ENCODE results near the gene UACA. TPM values are rescaled to one million over a fixed set of nuclear protein-coding genes. Genes with fewer than 3 reads are reported as not detected.

The UACA gene
- total RNA-seq, 2 experiments from 2014 or later, result 2.4 to 2.8 TPM

DNA sequence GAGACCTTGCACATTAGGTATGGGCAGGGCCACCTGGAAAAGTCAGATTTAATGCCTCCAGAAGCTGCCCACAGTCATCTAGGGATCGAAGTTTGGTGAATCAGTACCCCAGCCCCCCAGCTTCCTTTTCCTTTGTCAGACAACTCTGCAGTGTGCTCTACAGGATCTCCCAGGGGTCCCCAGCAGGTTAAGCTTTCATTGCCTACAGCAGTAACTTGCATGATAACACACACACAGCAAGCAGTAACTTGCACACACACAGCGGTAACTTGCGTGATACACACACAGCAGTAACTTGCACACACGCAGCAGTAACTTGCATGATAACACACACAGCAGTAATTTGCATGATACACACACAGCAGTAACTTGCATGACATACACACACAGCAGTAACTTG, 131.3 kb downstream of the UACA start:
- ChIA-PET POLR2A (interaction anchor here (0.8 kb wide), 1 partner anchor 886 kb away, joined by 3 read pairs; no protein-coding TSS in a partner anchor), CTCF (interaction anchor here (1.0 kb wide), 1 partner anchor 90 kb away, joined by 3 read pairs; no protein-coding TSS in a partner anchor)
- intact Hi-C loops (cut with micrococcal nuclease), result no loop called here
- no peaks in the 10 kb centered on the region for H3K9me3 Mint-ChIP-seq
- DNase-seq (no peak), ATAC-seq (no peak)
- peaks cover 4% of the 10 kb centered on the region for H3K4me1 Mint-ChIP-seq (ENCODE audit: low read depth)
- H3K27ac Mint-ChIP-seq, result no peak overlapping the region
- no peaks in the 10 kb centered on the region for H3K36me3 Mint-ChIP-seq (ENCODE audit: low read depth)
- TF ChIP-seq, protein P1, sequence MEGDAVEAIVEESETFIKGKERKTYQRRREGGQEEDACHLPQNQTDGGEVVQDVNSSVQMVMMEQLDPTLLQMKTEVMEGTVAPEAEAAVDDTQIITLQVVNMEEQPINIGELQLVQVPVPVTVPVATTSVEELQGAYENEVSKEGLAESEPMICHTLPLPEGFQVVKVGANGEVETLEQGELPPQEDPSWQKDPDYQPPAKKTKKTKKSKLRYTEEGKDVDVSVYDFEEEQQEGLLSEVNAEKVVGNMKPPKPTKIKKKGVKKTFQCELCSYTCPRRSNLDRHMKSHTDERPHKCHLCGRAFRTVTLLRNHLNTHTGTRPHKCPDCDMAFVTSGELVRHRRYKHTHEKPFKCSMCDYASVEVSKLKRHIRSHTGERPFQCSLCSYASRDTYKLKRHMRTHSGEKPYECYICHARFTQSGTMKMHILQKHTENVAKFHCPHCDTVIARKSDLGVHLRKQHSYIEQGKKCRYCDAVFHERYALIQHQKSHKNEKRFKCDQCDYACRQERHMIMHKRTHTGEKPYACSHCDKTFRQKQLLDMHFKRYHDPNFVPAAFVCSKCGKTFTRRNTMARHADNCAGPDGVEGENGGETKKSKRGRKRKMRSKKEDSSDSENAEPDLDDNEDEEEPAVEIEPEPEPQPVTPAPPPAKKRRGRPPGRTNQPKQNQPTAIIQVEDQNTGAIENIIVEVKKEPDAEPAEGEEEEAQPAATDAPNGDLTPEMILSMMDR (IDR thresholded peaks at IDR 0.05), result no peak
- no peak overlapping the region for H3K4me3 Mint-ChIP-seq
- H3K27me3 Mint-ChIP-seq, result peaks cover 5% of the 10 kb centered on the region

DNA sequence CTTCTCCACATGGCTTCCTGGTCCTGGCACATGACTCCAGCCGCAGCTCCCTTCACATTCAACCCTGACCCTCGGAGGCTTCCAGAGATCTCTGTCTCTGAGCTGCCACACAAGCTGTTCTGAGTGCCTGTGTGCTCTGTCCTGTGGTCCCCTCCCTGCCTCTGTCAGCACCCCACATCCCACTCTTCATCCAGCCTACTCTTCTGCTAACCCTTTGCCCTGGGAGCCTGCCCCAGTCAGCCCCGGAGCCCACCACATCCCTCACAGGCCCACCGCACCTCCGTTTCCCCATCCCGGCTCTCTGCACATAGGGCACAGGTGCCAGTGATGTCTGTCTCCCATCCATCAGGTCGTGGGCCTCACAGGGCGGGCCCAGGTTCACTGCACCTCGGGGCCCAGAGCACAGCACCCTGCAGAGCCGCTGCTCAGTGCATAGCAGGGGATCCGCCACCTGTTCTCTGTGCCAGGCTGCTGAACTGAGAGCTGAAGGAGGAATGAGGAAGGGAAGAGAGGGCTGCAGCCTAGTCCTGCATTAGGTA, 133.6 kb downstream of the UACA start:
- H3K27ac Mint-ChIP-seq, result no peak overlapping the region
- peaks cover 3% of the 10 kb centered on the region for H3K27me3 Mint-ChIP-seq
- intact Hi-C loops (cut with micrococcal nuclease), result no loop called here
- no peaks in the 10 kb centered on the region for H3K9me3 Mint-ChIP-seq
- TF ChIP-seq, protein P1 (IDR thresholded peaks at IDR 0.05), result no peak
- ChIA-PET CTCF (no interaction called here), POLR2A (no interaction called here)
- no peak for ATAC-seq
- no peak for DNase-seq
- peaks cover 4% of the 10 kb centered on the region for H3K4me1 Mint-ChIP-seq (ENCODE audit: low read depth)
- no peaks in the 10 kb centered on the region for H3K36me3 Mint-ChIP-seq (ENCODE audit: low read depth)
- H3K4me3 Mint-ChIP-seq, result no peak overlapping the region

DNA sequence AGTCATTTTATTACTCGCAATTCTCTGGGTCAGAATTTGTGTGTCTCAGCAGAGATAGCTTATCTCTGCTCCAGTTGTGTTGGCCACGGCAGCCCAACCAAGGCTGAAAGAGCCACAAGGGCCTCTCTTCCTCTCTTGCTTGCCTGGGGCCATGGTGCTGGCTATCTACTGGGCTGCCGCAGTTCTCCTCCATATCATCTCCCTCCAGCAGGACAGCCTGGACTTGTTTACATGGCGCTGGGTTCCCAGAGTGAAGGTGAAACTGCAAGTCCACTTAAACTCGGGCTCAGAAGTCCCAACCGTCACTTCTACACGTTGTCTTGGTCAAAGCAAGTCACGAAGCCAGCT, 134.8 kb downstream of the UACA start:
- Mint-ChIP-seq H3K36me3 (ENCODE audit: low read depth) (no peaks in the 10 kb centered on the region), H3K27ac (no peak overlapping the region), H3K4me3 (no peak overlapping the region), H3K4me1 (ENCODE audit: low read depth) (peaks cover 4% of the 10 kb centered on the region), H3K9me3 (peaks cover 3% of the 10 kb centered on the region), H3K27me3 (peaks cover 7% of the 10 kb centered on the region)
- no peak for ATAC-seq
- POLR2A ChIA-PET, result no interaction called here
- CTCF ChIA-PET, result no interaction called here
- no peak for DNase-seq
- TF ChIP-seq, protein P1 (IDR thresholded peaks at IDR 0.05), result no peak
- intact Hi-C loops (cut with micrococcal nuclease), result no loop called here

DNA sequence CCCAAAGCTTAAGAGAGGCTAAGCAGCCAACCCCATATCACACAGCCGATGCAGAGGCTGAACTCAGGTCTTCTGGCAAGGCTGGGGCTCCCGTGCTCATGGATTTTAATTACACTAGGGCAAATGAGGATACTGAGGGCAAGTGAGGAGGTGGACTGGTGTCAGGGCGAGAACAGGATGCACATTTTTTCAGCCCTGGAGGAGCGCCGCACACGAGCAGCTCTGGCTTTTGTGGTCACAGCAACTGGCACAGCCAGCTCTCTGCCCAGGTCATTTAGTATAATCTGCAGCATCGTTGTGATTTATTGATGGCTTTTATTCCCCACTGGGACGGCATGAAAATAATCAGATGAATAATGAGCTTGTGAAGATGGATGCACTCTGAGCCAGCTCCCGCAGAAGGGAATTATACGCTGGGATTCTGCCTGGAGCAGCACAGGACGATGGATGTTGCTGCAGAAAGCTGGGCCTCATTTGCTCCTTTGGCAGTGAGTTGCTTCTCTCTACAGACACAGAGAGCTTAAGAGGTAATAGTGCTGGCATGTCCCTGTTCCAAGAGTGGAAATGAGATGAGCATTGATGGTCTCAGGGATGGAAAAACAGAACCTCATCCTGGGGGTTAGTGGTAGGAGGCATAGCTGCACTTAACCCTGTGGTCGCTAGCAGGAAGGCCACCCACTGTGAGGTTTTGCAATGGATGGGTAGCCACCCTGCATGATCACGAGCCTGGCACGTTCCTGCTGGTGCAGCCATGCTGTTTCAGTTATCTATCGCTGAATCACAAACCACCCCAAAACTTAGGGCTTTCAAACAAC, 135.4 kb downstream of the UACA start:
- intact Hi-C loops (cut with micrococcal nuclease), result no loop called here
- POLR2A ChIA-PET, result interaction anchor here (0.6 kb wide), 1 partner anchor 39 kb away, joined by 4 read pairs; no protein-coding TSS in a partner anchor
- H3K27me3 Mint-ChIP-seq, result peaks cover 7% of the 10 kb centered on the region

More for the DNA sequence above, 135.4 kb downstream of the UACA start:
- Mint-ChIP-seq H3K36me3 (ENCODE audit: low read depth) (no peaks in the 10 kb centered on the region), H3K4me3 (no peak overlapping the region), H3K27ac (no peak overlapping the region), H3K9me3 (peaks cover 5% of the 10 kb centered on the region), H3K4me1 (ENCODE audit: low read depth) (peaks cover 4% of the 10 kb centered on the region)
- ATAC-seq (no peak), DNase-seq (no peak)
- CTCF ChIA-PET, result interaction anchor here (1.0 kb wide), 1 partner anchor 1152 kb away, joined by 4 read pairs; no protein-coding TSS in a partner anchor
- TF ChIP-seq, protein P1 (IDR thresholded peaks at IDR 0.05), result no peak
